ENCODE measurements around the gene ZNF629. TPM values are rescaled to one million over a fixed set of nuclear protein-coding genes. Genes with fewer than 3 reads are reported as not detected.
A peak's percentile ranks its signal among the peaks of the same experiment; 100 is the strongest.

Gene ZNF629
- total RNA-seq, 1 donor from 2014 or later: 24.3 TPM

DNA sequence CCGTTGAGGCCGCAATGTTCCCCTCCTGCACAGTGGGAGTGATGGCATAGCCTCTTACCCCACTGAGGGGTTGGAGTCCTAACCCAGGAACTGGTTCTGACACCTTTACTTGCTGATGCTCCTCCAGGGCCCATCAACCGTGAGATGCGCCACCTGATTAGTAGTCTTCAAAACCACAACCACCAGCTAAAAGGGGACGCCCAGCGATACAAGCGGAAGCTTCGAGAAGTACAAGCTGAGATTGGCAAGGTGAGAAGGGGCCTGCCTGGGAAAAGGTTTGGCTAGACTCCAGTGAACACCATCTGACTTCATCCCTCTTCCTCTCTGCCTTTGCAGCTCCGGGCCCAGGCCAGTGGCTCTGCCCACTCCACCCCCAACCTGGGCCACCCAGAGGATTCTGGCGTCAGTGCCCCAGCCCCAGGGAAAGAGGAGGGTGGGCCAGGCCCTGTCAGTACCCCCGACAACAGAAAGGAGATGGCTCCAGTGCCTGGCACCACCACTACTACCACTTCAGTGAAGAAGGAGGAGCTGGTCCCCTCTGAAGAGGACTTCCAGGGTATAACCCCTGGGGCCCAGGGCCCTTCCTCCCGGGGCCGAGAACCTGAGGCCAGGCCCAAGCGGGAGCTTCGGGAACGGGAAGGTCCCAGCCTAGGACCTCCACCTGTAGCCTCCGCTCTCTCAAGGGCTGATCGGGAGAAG, 19.1 kb downstream of the ZNF629 start:
- no peak for DNase-seq (ENCODE audit: low read depth)

DNA sequence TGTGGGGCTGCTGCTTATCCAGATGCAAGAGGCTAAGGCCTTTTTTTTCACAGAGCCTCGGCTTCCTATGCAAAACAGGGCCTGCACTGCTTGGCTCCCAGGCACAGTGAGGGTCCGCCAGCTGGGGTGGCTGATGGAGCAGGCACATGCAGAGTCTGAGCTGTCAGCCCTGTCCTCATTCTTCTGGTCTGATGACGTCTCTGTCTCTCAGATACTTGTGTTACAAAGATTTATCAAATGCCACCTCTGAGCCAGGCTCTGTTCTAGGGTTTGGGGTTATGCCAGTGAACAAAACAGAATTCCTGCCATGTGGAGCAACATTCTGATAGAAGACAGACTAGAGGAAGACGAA, 20.1 kb downstream of the ZNF629 start:
- no peak for DNase-seq (ENCODE audit: low read depth)

DNA sequence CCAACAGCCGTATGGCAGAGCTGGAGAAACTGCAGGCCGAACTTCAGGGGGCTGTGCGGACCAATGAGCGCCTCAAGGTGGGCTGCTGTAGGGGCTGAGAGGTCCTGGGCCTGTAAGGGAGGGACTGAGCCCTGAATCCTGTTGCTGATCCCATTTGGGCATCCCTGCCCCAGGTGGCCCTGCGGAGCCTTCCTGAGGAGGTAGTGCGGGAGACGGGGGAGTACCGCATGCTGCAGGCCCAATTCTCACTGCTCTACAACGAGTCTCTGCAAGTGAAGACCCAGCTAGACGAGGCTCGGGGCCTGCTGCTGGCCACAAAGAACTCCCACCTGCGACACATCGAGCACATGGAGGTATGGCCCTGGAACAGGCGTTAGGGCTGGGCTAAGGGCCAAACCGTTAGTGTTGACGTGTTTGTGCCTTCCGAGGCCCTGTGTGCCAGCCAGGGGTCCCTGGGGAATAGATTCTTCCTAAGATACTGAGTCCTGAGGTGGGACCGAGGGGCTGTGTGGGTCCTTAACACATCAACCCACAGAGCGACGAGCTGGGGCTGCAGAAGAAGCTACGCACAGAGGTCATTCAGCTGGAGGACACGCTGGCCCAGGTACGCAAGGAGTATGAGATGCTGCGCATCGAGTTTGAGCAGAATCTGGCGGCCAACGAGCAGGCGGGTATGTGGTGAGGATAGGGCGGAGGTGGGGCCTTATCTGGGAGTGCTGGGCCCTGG, 20.6 kb downstream of the ZNF629 start:
- DNase-seq (ENCODE audit: low read depth): no peak

DNA sequence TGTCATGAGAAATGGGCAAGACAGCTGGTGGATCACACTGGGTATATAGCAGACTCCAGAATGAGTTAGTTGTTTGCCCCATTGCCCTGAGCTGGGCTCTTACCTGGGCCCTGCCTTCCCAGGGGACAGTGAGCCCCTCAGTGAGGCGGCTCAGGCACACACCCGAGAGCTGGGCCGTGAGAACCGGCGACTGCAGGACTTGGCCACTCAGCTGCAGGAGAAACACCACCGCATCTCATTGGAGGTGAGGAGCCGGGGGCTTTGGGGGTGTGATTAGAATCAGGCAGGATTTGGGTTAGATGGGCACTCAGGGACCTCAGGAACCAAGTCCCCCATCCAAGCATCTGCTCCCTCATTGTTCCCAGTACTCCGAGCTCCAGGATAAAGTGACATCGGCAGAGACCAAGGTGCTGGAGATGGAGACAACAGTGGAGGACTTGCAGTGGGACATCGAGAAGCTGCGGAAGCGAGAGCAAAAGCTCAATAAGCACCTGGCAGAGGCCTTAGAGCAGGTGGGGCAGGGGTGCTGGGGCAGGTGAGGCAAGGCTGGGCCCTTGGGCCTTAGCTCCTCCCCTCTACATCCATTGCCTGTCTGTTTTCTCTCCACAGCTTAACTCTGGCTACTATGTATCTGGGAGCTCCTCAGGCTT, 22.1 kb downstream of the ZNF629 start:
- DNase-seq (ENCODE audit: low read depth): no peak

DNA sequence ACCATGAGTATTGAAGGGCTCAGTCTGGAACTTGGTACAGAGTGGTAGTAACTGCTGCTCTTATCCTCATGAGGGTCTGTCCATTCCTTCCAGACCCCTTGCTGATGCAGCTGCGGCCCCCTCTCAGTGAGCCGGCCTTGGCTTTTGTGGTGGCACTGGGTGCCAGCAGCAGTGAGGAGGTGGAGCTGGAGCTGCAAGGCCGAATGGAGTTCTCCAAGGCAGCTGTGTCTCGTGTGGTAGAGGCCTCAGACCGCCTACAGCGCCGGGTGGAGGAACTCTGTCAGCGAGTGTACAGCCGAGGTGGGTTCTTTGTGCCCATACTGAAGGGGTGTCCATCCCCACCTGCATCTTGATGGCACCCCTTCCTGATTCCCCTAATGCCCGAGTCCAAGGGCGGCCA, 22.9 kb downstream of the ZNF629 start:
- DNase-seq (ENCODE audit: low read depth): no peak

DNA sequence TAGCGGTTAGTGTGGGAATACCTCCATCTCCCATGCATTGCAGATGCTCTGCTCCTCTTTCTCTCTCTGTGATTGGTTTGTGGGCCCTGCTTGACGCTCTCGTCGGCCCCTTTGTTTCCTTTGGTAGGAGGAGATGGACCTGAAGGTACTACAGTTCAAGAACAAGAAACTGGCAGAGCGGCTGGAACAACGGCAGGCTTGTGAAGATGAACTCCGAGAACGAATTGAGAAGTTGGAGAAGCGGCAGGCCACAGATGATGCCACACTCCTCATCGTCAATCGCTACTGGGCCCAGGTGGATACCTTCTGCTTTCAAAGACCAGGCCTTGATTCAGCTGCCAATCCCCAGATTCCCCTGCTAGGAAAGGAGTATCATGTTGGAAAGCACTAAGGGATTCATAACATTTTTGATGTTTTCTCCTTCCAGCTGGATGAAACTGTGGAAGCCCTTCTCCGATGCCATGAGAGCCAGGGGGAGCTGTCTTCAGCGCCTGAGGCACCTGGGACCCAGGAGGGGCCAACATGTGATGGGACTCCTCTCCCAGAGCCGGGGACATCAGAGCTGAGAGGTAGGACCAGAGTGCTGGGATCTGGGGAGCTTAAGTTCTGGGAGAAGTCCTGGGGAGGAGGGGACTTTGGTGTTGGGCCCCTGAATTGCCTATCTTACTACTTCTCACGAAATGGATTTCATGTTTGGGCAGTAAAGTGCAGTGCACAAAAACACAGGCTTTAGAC, 23.8 kb downstream of the ZNF629 start:
- DNase-seq (ENCODE audit: low read depth): no peak

DNA sequence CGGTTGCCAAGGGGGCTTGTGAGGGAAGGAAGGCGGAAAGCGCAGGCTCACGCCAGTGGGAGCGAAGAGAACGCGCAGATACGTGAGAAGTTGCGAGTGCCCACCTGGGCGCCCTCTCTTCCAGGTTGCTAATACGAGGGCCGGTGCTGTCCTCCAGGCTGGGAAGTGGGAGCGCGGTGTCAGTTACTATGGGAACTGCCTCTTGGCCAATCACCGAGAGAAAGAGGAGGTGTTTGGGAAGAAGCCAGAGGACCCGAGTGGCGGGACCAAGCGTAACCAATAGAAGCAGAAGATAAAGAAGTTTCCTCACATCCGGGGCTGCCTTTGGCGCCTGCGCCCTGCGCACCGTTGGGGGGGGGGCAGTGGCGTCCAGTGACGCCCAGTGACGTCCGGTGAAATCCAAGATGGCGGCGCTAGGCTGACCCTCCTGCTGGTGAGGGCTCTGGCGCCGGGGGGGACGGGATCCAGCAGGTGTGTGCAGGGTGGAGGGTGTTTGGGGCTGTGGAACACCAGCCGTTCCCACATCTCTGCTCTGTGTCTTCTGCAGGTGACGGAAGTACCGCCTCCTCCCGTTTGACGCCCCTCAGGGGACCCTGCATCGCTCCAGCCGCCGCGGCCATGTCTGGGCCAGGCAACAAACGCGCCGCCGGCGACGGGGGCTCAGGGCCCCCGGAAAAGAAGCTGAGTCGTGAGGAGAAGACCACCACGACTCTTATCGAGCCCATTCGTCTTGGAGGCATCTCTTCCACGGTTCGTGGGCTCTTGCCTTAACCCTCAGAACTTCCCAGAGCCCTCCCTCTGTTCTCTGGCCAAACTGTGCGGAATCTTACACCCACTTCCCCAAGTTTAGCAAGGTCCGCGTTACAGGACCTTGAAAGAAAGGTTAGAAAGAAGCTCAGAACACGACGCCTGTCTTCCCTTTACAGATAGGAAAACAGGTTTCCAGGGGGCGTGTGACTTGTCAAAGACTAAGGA, 24.8 kb downstream of the ZNF629 start, which contains the start of the genes CFAP119 and RNF40:
Gene CFAP119 (minus strand): TSS at position 135 of the 975 bp plus-strand sequence. CDS start 314 bp downstream, outside the sequence.
Gene RNF40 (plus strand): TSS at position 395 of the 975 bp plus-strand sequence. CDS start 224 bp downstream, at position 619.
- peak; percentile 99 for DNase-seq (ENCODE audit: low read depth)

DNA sequence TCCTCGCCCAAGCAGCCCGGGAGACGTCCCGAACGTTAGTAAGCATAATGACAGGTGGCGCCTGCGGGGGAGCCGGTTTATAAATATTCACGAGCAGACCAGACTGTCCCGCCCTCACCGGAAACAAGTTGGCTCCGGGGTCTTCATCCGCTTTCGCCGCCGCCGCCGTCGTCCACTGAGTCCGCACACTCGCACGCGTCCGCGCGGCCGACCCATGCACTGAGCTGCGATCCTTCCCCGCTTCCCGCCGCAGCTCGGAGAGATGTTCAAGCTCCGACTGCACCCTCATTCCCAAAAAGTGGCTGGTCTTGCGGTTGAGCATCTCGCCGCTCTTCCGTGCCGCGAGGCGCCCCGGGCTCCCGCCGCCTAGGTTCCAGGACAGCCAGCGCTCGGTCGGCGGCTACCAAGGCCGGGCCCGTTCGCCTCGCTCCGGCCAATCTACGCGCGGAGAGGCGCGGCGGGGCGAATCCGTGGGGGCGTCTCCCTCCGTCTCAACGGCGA, 25.5 kb downstream of the ZNF629 start:
- DNase-seq (ENCODE audit: low read depth): peak; percentile 64

DNA sequence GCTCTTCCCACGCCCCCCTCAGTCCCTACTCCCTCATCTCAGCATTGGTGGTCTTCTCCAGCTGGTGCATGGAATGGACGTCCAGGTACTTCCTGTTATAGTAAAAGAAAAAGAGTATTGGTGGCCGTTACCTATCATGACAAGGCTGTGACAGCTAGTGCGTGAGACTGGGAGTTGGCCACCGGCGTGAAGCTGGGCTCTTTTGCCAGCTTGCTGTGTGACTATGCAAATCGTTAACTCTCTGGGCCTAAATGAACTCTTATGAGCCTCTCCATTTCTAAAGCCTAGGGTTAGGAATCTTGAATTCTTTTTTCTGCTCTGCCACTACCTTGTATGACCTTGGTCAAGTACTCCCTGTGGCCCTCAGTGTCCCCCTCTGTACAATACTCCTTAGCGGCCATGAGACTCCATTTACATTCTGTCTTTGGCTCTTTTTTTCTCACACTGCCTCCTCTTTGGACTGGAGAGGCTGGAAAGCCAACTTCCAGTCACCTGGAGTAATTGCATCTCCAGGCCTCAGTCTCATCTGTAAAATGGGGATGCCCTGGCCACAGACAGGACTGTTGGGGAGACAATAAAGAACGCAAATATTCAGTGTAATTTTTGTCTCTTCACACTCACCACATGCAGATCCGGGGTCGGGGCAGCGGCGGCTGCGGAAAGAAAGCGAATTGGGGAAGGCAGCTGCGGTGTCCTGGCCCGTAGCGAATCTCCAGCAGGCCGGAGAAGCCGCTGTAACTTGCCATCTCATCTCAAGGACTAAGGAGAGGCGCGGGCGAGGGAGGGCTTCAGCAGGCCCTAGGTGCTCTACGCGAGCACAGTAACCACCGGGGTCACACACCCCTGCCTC, 26.2 kb downstream of the ZNF629 start:
- DNase-seq (ENCODE audit: low read depth): no peak

DNA sequence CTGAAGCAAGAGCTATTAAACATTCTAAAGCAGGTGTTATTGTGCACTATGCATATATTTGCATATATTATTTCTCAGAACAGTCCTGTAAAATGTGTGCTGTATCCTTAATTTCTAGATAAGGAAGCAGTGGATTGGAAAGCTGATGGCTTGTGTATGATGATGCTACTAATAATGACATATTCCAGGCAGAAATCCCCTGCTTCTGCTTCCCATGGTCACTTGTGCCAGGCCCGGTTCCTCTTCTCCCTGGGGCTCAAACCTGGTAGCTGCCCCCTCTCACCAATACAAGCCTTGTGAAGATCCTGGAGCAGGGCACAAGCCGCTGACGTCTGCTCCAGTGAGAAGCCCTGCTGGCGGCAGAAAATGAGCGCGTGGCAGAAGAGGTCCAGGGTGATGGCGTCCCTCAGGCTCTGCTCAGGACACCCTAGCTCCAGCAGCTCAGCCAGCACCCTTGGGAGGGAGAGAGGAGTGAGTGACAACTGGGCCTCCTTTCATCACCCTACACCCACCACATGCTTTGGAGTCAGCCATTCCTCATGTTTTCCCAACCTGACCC, 26.9 kb downstream of the ZNF629 start:
- no peak for DNase-seq (ENCODE audit: low read depth)

DNA sequence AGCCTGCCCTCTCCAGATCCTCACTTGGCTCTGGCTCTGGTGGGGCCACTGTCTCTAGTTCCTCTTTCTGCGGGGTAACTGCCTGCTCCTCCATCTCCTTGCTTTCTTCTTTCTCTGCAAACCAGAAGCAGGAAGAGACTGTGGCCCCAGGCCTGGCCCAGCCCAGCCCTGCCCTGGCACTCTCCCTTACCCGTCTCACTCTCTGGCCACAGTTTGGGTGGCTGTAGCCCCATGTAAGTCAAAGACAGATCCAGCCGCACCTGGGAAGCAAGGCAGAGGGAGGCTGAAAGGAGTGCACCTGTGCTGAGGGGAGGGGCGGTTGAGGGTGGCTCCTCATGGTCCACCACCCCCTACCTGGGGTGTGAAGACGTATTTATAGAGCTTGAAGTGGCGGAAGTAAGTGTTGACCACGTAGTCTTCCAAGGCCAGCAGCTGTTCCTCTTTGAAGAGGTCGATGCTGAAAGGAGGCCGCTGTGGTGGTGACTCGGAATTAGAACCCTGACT, 28.0 kb downstream of the ZNF629 start:
- DNase-seq (ENCODE audit: low read depth): no peak

DNA sequence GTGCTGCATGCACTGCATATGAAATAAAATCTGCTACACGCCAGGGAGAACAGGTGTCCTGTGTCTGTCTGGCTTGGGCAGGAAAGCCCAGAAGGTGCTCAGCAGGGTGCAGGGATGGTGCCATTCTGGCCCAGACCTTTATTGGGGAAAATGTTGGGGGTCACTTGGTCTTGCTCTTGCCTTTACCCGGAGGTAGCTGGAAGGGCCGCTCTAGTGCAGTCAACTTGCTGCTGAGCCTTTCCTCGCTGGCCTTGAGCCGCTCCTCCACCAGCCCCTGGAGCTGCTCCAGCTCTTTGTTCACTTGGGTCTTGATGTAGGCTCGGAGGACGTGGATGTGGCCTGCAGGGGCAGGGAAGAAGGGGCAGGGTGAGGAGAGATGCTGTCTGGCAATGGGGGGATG, 29.7 kb downstream of the ZNF629 start:
- no peak for DNase-seq (ENCODE audit: low read depth)

DNA sequence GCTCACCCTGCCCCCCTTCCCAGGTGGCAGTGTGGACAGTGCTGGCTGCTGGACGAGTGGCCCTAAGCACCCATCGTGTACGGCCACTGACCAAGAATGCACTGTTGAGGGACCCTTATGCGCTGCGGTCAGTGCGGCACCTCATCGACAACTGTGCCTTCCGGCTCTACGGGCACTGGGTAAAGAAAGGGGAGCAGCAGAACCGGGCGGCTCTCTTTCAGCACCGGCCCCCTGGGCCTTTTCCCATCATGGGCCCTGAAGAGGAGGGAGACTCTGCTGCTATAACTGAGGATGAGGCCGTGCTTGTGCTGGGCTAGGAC, 30.3 kb downstream of the ZNF629 start:
- no peak for DNase-seq (ENCODE audit: low read depth)

DNA sequence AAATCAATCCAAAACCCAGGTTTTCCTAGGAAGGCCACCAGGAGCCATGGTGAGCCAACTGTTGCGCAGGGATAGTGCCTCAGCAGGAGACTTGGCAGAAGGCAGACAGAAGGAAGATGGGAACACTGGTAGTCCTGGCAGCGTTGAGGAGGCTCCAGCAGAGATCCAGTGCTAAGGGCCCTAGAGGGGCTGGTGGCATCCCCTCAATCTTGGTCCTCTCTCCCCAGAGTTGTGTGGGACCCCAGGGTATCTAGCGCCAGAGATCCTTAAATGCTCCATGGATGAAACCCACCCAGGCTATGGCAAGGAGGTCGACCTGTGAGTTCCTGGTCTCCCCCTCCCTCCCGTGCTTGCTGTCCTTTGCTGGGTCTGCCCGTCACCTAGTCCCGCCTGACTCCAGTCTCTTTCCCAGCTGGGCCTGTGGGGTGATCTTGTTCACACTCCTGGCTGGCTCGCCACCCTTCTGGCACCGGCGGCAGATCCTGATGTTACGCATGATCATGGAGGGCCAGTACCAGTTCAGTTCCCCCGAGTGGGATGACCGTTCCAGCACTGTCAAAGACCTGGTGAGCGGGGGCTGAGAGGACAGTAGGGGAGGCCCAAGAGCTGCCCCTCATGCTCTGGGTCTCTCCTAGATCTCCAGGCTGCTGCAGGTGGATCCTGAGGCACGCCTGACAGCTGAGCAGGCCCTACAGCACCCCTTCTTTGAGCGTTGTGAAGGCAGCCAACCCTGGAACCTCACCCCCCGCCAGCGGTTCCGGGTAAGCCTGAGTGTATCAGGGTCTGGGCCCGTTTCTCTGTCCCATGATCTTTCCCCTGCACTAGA, 30.8 kb downstream of the ZNF629 start:
- DNase-seq (ENCODE audit: low read depth): no peak

DNA sequence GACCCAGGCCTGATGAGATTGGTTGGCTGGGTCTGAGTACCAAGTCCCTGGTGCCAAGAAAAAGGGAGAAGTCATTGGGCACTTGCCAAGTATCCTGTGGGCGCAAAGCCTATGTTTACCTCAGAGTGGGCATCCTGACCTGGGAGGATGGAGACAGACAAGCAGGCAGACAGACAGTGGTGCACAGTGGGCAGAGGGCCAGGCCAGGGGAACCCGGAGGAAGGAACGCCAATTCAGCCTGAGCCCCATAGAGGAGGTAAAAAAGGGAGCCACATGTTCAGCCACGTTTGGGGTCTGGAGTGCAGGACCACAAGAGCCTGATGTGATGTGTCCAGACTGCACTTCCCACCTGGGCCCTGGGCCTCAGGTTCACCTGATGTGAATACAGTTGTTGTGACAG, 33.4 kb downstream of the ZNF629 start:
- DNase-seq (ENCODE audit: low read depth): no peak

DNA sequence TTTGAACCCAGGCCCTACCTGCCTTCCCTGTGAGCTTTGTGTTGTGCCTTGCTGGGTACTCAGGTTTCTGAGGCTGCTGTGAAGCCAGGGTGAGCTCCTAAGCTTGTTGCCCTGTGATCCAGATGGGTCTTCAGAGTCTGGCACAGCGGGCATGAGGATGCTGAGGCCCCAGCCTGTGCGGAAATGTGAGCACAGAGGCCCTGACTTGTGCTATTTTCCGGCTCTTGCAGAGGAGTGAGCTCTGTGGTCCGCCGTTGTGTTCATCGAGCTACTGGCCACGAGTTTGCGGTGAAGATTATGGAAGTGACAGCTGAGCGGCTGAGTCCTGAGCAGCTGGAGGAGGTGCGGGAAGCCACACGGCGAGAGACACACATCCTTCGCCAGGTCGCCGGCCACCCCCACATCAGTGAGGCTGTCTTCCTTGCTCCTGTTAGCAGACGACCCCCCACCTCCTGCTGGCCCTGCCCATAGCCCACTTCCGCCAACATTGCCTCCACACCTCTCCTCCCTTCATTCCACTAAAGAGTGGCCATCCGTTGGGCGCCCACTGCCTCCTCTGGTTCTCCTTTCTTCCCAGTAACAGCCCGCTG, 36.0 kb downstream of the ZNF629 start:
- no peak for DNase-seq (ENCODE audit: low read depth)

DNA sequence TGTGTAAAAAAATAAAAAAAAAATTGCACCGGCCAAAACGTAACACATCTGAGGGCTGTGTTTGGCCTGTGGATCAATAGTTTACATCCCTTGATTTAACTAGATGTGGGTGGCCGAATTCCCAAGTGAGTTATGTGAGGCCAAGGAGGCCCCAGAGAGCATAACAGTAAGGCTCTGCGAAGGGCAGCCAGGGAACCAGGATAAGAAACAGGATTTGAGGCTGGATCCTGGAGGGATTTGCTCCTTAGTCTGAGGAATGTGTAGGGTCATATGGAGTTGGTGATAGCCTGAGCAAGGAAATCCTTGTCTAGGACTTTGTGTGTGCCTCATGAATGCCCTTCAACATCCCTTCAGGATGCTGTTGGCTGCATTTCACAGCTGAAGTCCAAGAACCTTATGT, 36.8 kb downstream of the ZNF629 start:
- DNase-seq (ENCODE audit: low read depth): no peak
